ENCODE data around the gene SLBP. TPM values are rescaled to one million over a fixed set of nuclear protein-coding genes. Genes with fewer than 3 reads are reported as not detected.
A peak's percentile ranks its signal among the peaks of the same experiment; 100 is the strongest.

SLBP gene
- total and polyA plus RNA-seq, 12 donors, result 10.9 to 17.7 (median 12.8) TPM

DNA sequence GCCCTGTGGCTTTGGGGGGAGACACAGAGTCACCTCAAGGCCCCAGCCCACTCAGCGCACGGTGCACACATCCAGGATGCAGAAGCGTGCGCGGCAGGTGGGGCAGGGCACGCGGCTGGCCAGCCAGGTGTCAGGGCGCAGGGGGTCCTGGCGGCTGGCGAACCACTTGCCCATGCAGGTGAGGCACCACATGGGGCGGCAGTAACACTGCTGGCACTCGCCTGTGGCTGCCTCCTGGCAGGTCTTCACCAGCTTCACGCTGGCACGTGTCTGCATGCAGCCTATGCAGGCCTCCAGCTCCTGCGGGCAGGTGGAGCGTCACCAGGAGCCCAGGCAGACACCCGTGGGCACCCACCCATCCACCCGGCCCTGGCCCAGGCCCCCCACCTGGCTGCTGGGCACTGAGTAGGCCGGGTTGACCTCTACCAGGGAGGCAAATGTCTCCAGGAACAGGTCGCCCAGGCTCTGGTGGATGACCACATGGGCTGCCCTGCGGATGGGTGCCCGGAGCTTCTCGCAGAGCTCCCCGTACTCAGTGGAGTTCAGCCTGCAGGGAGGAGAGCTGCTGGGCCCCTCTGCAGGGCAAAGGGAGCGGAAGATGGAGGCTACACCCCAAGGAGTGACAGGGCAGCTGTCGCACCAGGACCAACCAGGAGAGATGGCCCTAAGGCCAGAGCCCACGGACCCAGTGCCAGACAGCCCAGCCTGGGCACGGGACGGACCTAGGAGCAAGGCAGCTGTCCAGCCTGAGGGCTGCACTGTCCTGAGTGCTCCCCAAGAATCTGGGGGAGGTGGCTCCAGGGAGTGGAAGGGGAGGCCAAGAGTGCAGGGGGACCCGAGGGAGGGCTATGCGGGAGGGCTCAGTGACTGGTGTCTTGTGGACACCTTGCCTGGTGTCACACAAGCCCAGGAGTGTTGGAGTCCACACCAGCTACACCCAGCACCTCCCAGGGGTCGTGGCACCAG is 5.3 kb upstream of the SLBP start:
- H3K27me3 ChIP-seq, result no peaks in the 10 kb centered on the region
- DNase-seq (no peak), ATAC-seq (no peak)
- WGBS, 2 donors, result 92 to 93% methylated on average over 32 of the region's 32 CpGs
- H3K27ac ChIP-seq, result peak overlapping the region in 1 of 10 donors; percentile 11
- H3K4me3 ChIP-seq, result no peak overlapping the region
- H3K4me1 ChIP-seq, result peaks cover 28 to 79% (median 59%) of the 10 kb centered on the region in 9 donors
- H3K36me3 ChIP-seq, result peaks cover 0 to 40% (median 6%) of the 10 kb centered on the region in 9 donors
- TF ChIP-seq, protein P1, sequence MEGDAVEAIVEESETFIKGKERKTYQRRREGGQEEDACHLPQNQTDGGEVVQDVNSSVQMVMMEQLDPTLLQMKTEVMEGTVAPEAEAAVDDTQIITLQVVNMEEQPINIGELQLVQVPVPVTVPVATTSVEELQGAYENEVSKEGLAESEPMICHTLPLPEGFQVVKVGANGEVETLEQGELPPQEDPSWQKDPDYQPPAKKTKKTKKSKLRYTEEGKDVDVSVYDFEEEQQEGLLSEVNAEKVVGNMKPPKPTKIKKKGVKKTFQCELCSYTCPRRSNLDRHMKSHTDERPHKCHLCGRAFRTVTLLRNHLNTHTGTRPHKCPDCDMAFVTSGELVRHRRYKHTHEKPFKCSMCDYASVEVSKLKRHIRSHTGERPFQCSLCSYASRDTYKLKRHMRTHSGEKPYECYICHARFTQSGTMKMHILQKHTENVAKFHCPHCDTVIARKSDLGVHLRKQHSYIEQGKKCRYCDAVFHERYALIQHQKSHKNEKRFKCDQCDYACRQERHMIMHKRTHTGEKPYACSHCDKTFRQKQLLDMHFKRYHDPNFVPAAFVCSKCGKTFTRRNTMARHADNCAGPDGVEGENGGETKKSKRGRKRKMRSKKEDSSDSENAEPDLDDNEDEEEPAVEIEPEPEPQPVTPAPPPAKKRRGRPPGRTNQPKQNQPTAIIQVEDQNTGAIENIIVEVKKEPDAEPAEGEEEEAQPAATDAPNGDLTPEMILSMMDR (IDR thresholded peaks at IDR 0.05), result no peak
- intact Hi-C loops (cut with DNase I), result no loop called here
- H3K9me3 ChIP-seq, result no peaks in the 10 kb centered on the region

DNA sequence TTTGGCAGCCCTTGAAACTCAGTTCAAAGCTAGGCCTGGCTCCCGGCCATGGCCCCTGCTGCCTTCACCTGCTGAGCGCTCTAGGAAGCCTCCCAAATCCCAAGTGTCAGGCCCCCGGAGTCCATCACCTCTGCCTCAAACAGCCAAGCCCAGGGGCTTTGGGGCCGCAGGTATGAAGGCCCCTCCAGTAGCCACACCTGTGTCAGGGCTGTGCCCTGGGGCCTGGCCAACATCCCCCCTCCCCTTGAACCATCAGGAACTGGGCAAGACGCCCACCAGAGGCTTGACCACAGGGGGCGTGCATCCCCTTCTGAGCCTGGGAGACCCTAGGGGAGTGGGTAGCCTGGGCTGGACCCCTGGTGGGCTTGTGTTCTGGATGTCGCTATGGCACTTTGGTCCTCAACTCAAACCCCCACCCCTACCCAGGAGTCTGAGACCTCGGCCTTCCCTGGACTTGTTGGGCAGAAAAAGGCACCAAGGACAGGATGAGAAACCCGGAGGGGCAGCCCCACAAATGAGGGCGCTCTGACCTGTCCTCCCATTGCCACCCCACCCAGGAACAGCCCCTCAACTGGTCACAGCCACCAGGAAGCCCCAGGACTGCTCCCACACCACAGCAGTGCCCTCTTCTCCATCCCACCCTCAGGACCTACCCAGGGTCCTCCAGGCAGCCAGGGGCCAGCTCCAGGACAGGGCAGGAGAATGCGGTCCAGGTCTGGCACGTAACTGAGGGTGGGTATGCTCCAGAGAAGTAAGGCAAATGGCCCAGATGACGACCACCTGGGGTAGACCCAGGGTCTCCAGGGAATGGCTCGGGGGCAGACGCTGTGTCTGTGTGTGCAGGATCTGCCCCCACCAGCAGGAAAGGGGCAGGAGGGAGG is 4.2 kb upstream of the SLBP start:
- H3K4me1 ChIP-seq, result peaks cover 23 to 72% (median 51%) of the 10 kb centered on the region in 9 donors

DNA sequence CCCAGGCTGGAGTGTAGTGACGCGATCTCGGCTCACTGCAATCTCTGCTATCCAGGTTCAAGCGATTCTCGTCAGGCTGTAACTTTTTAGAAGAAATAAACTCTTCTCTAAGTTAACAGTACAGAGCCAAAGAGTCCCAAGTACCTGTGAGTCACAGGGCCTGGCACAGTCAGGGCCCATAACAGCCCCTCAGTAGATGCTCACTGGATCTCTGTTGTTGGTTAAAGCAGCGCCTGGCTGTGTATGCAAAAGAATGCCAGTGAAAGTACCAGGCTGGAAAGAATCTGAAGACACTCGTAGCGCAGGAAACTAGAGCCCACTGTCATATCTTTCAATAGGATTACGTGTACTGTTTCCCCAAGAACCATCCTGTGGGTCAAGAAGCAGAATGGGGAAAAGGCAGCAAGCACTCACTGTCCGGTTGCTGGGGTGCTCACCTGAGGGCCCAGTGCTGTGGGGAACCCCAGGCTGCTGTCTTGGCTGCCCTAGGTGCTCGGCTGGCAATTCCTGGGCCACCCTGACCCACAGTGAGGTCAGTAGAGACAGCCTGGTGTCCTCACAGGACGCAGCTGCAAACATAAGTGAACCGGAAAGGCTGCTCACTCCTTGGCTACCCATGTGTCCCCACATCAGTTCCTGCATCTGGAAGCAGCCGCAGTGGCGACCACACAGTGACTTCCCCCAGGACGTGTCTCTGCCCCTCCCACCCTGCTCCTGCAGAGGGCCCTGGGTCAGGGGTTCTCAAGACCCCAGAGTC is 3.1 kb upstream of the SLBP start:
- H3K27me3 ChIP-seq, result no peaks in the 10 kb centered on the region
- intact Hi-C loops (cut with DNase I), result no loop called here
- H3K4me3 ChIP-seq, result no peak overlapping the region
- 60 to 64% methylated on average over 16 of the region's 16 CpGs for whole genome bisulfite sequencing, 2 donors
- DNase-seq (no peak), ATAC-seq (no peak)
- H3K9me3 ChIP-seq, result no peaks in the 10 kb centered on the region
- peak overlapping the region in 5 of 10 donors; percentile 50 to 75 (median 53) for H3K27ac ChIP-seq
- H3K36me3 ChIP-seq, result peaks cover 0 to 41% (median 6%) of the 10 kb centered on the region in 9 donors
- TF ChIP-seq, protein P1 (IDR thresholded peaks at IDR 0.05), result no peak
- peaks cover 26 to 78% (median 59%) of the 10 kb centered on the region in 9 donors for H3K4me1 ChIP-seq

More for the DNA sequence above, 4.2 kb upstream of the SLBP start:
- no peaks in the 10 kb centered on the region for H3K27me3 ChIP-seq
- 82 to 83% methylated on average over 15 of the region's 15 CpGs for whole genome bisulfite sequencing, 2 donors
- H3K27ac ChIP-seq, result peak overlapping the region in 2 of 10 donors; percentile 50 to 75
- no peak for DNase-seq
- ATAC-seq, result no peak
- H3K9me3 ChIP-seq, result no peaks in the 10 kb centered on the region
- intact Hi-C loops (cut with DNase I), result no loop called here
- H3K36me3 ChIP-seq, result peaks cover 0 to 40% (median 6%) of the 10 kb centered on the region in 9 donors
- no peak overlapping the region for H3K4me3 ChIP-seq
- TF ChIP-seq, protein P1 (IDR thresholded peaks at IDR 0.05), result no peak

Measured in heart right ventricle (tissue), 16 donors.